GM18868 (cell line): ENCODE measurements around the gene KISS1.

Experiments
- ATAC-seq: cut with Tn5 transposase; IDR thresholded peaks from one replicate; pipeline ENCODE4 v1.9.1; 2021; ENCODE audit warnings: mild to moderate bottlenecking, moderate library complexity; ENCODE audit not compliant: unreplicated experiment

Gene KISS1

GRCh38 chr1:204218552-204218951 lies 22.3 kb upstream of the KISS1 start:
- no peak for ATAC-seq

- no peak for ATAC-seq
Measured at GRCh38 chr1:204217648-204218000, 21.3 kb upstream of the KISS1 start.

GRCh38 chr1:204216880-204217647 lies 20.8 kb upstream of the KISS1 start:
- no peak for ATAC-seq

- ATAC-seq: no peak
Measured at GRCh38 chr1:204216236-204216635, 19.9 kb upstream of the KISS1 start.

- no peak for ATAC-seq
Measured at GRCh38 chr1:204213668-204214662, 17.7 kb upstream of the KISS1 start, which contains the start of gene GOLT1A. GOLT1A (minus strand) TSS chr1:204213988; CDS start chr1:204213906, 82 bp downstream.

GRCh38 chr1:204212715-204213114 lies 16.4 kb upstream of the KISS1 start:
- ATAC-seq: no peak

GRCh38 chr1:204211046-204211445 lies 14.8 kb upstream of the KISS1 start:
- ATAC-seq: no peak

- no peak for ATAC-seq
Measured at GRCh38 chr1:204207136-204207616, 10.9 kb upstream of the KISS1 start.

GRCh38 chr1:204206121-204206520 lies 9.8 kb upstream of the KISS1 start:
- no peak for ATAC-seq

GRCh38 chr1:204205486-204205885 lies 9.2 kb upstream of the KISS1 start:
- ATAC-seq: no peak

GRCh38 chr1:204204944-204205343 lies 8.7 kb upstream of the KISS1 start:
- ATAC-seq: no peak

- no peak for ATAC-seq
Measured at GRCh38 chr1:204203206-204203767, 7.0 kb upstream of the KISS1 start.

- ATAC-seq: no peak
Measured at GRCh38 chr1:204202481-204202880, 6.2 kb upstream of the KISS1 start.

GRCh38 chr1:204201348-204202040 lies 5.2 kb upstream of the KISS1 start:
- no peak for ATAC-seq

- ATAC-seq: no peak
Measured at GRCh38 chr1:204199579-204199978, 3.3 kb upstream of the KISS1 start.

- ATAC-seq: no peak
Measured at GRCh38 chr1:204198348-204199340, 2.4 kb upstream of the KISS1 start.

- ATAC-seq: no peak
Measured at GRCh38 chr1:204197068-204197467, 777 bp upstream of the KISS1 start.

GRCh38 chr1:204194771-204195170 lies 1.5 kb downstream of the KISS1 start:
- no peak for ATAC-seq

GRCh38 chr1:204194080-204194479 lies 2.2 kb downstream of the KISS1 start:
- ATAC-seq: no peak
